K562 (cell line): ENCODE results near the gene SLA2. TPM values are rescaled to one million over a fixed set of nuclear protein-coding genes. Genes with fewer than 3 reads are reported as not detected.
A peak's percentile ranks its signal among the peaks of the same experiment; 100 is the strongest.

Source experiments
- ATAC-seq: fragments of 200-7000 bp; cut with Tn5 transposase; 3 replicates; pipeline ENCODE4 v1.9.1; 2020; ENCODE audit warnings: moderate library complexity
- BruUV-seq: library from RNA; stranded (reverse); fragments of 400-500 nt; replicated peaks from 2 replicates; lab custom pipeline; 2021; lab: Mats Ljungman, UMichigan
- CTCF ChIA-PET: fragments of 300-600 bp; formaldehyde crosslinking; extraction: SDS; loops from one replicate; lab custom pipeline; 2021; ENCODE audit warnings: low intra/inter-chr PET ratio; lab: Yijun Ruan, JAX
- POLR2A ChIA-PET: fragments of 300-600, 350-650 bp; sonication (Branson Sonifier 250); formaldehyde crosslinking; extraction: SDS; loops from one replicate; lab custom pipeline; 2021; ENCODE audit warnings: antibody characterized with exemption, inconsistent platforms; lab: Yijun Ruan, JAX
- DNase-seq, 4 experiments: peaks; one replicate each; pipeline versions ENCODE4 v3.0.0 to v3.0.0-alpha.2; 2011 to 2018; ENCODE audit warnings: low spot score in 3 of 4, mixed read lengths in 3 of 4; ENCODE audit errors: extremely low read depth in 1 of 4
- FAIRE-seq: peaks from 2 replicates; lab custom pipeline; 2011; peaks lifted over from hg19 to GRCh38; lab: Jason Lieb, UNC
- H2AFZ ChIP-seq: 2 replicates; pipeline ENCODE4 v1.6.0; 2011; ENCODE audit warnings: low read depth, low read length, control low read depth, inconsistent platforms
- H3K27ac ChIP-seq: fragments of 200-600 bp; 3 replicates; pipeline ENCODE4 v1.8.0; 2011; ENCODE audit warnings: low read depth, mild to moderate bottlenecking, control low read depth, inconsistent platforms, low read length, moderate library complexity, mixed read lengths; ENCODE audit errors: extremely low read depth
- H3K27me3 ChIP-seq, 2 experiments: fragments of 300-600 bp in 1 of 2; 2 replicates in 1 of 2; 3 replicates in 1 of 2; pipeline versions ENCODE4 v1.6.0 to v1.8.0; 2011; ENCODE audit warnings: inconsistent platforms in 2 of 2, low read length in 2 of 2, mild to moderate bottlenecking in 1 of 2, mixed read lengths in 1 of 2, moderate library complexity in 1 of 2; ENCODE audit not compliant: control insufficient read depth in 2 of 2, insufficient read depth in 2 of 2
- H3K36me3 ChIP-seq: fragments of 300-600 bp; 3 replicates; pipeline ENCODE4 v1.8.0; 2011; ENCODE audit warnings: mild to moderate bottlenecking, low read length, inconsistent platforms; ENCODE audit not compliant: control insufficient read depth, insufficient read depth
- H3K4me1 ChIP-seq, 2 experiments: fragments of 200-600 bp in 1 of 2; replicated peaks in 1 of 2; 2 replicates in 1 of 2; 3 replicates in 1 of 2; pipeline versions ENCODE4 v1.5.1 to v1.8.0; 2011; ENCODE audit warnings: inconsistent platforms in 2 of 2, low read length in 2 of 2, mild to moderate bottlenecking in 1 of 2, mixed read lengths in 1 of 2, moderate library complexity in 1 of 2; ENCODE audit not compliant: control insufficient read depth in 2 of 2, insufficient read depth in 2 of 2
- H3K4me2 ChIP-seq: 2 replicates; pipeline ENCODE4 v1.6.1; 2011; ENCODE audit warnings: low read length, control low read depth, inconsistent platforms, mixed read lengths; ENCODE audit not compliant: insufficient read depth
- H3K4me3 ChIP-seq: fragments of 200-600 bp; sonication (generic), shearing (Covaris generic); 2 replicates; pipeline ENCODE4 v1.5.1; 2016; ENCODE audit warnings: control low read depth, inconsistent platforms
- H3K79me2 ChIP-seq: fragments of 200-600 bp; 3 replicates; pipeline ENCODE4 v1.8.0; 2011; ENCODE audit warnings: low read length, inconsistent platforms; ENCODE audit not compliant: control insufficient read depth, insufficient read depth
- H3K9ac ChIP-seq, 2 experiments: 2 replicates each; pipeline versions ENCODE4 v1.6.0 to v1.6.1; 2011; ENCODE audit warnings: low read depth in 2 of 2, low read length in 2 of 2, control low read depth in 1 of 2, inconsistent platforms in 1 of 2, mild to moderate bottlenecking in 1 of 2, mixed read lengths in 1 of 2; ENCODE audit not compliant: insufficient read depth in 1 of 2
- H3K9me1 ChIP-seq: one replicate; pipeline ENCODE4 v1.6.0; 2011; ENCODE audit warnings: inconsistent platforms, mild to moderate bottlenecking, low read length, moderate library complexity; ENCODE audit not compliant: control insufficient read depth, insufficient read depth
- H3K9me3 ChIP-seq: replicated peaks from 2 replicates; pipeline ENCODE4 v1.5.1; 2011; ENCODE audit warnings: low read depth, low read length, inconsistent platforms; ENCODE audit not compliant: control insufficient read depth, insufficient read depth
- H4K20me1 ChIP-seq: replicated peaks from 2 replicates; pipeline ENCODE4 v1.6.1; 2011; ENCODE audit warnings: low read length, inconsistent platforms, mixed read lengths; ENCODE audit not compliant: control insufficient read depth, insufficient read depth
- ARID1B ChIP-seq: fragments of 450-650 bp; IDR thresholded peaks from 2 replicates; pipeline ENCODE4 v1.6.1; 2016; ENCODE audit warnings: antibody characterized with exemption, mild to moderate bottlenecking, inconsistent platforms
- CBX3 ChIP-seq, 2 experiments: IDR thresholded peaks; 1 replicate in 1 of 2; 2 replicates in 1 of 2; pipeline ENCODE4 v1.6.1; 2012; ENCODE audit warnings: inconsistent platforms in 2 of 2, low read length in 2 of 2, borderline replicate concordance in 1 of 2, control low read depth in 1 of 2
- ETV5 ChIP-seq: sonication (generic); formaldehyde crosslinking; IDR thresholded peaks from 2 replicates; pipeline ENCODE4 v1.4.0; 2020; ENCODE audit warnings: low read depth, mild to moderate bottlenecking, missing genetic modification reagents
- GABPA ChIP-seq: fragments of 200-800 bp; sonication (Bioruptor generic); conservative IDR thresholded peaks from 2 replicates; pipeline ENCODE4 v1.6.1; 2016; ENCODE audit warnings: low read depth, missing genetic modification characterization, missing compliant biosample characterization
- HDAC6 ChIP-seq: IDR thresholded peaks from 2 replicates; pipeline ENCODE4 v1.6.1; 2012; ENCODE audit warnings: low read depth, mild to moderate bottlenecking, control low read depth, inconsistent platforms, low read length, moderate library complexity
- HSF4 ChIP-seq: fragments of 250-450 bp; sonication (Bioruptor Pico); IDR thresholded peaks from 2 replicates; pipeline ENCODE4 v2.1.2; 2022; ENCODE audit warnings: mild to moderate bottlenecking, moderate library complexity, borderline replicate concordance
- JUND ChIP-seq, 2 experiments: IDR thresholded peaks; 2 replicates in 1 of 2; 3 replicates in 1 of 2; pipeline ENCODE4 v1.6.1; 2011; ENCODE audit warnings: borderline replicate concordance in 2 of 2, low read depth in 2 of 2, low read length in 2 of 2, improper control_type of control experiment in 1 of 2, missing biosample characterization in 1 of 2, missing genetic modification characterization in 1 of 2, missing genetic modification reagents in 1 of 2
- RBBP5 ChIP-seq: fragments of 200-600 bp; sonication (generic); IDR thresholded peaks from 2 replicates; pipeline ENCODE4 v1.6.1; 2012; ENCODE audit warnings: borderline replicate concordance, mild to moderate bottlenecking, low read length, control low read depth, inconsistent platforms; ENCODE audit not compliant: insufficient read depth, poor library complexity, severe bottlenecking
- TCF7 ChIP-seq: sonication (generic); IDR thresholded peaks from 2 replicates; pipeline ENCODE4 v1.6.1; 2016; ENCODE audit warnings: antibody characterized with exemption, borderline replicate concordance
- TEAD4 ChIP-seq, 2 experiments: sonication (generic) in 1 of 2; formaldehyde crosslinking in 1 of 2; IDR thresholded peaks; 2 replicates each; pipeline versions ENCODE4 v1.6.1 to v1.8.0; 2012 to 2022; ENCODE audit warnings: borderline replicate concordance in 1 of 2, inconsistent platforms in 1 of 2, low read length in 1 of 2, mild to moderate bottlenecking in 1 of 2, missing genetic modification reagents in 1 of 2
- ZBTB17 ChIP-seq: fragments of 450-650 bp; formaldehyde crosslinking; IDR thresholded peaks from 2 replicates; pipeline ENCODE4 v1.4.0; 2020; ENCODE audit warnings: mild to moderate bottlenecking
- ZKSCAN3 ChIP-seq: fragments of 250-450 bp; sonication (Bioruptor Pico); IDR thresholded peaks from 2 replicates; pipeline ENCODE4 v1.4.0; 2020
- WGBS: fragments of 100-300 bp; shearing (Covaris generic); methylation state at CpG from one replicate; pipeline ENCODE4 v1.1.6; 2016; ENCODE audit warnings: low coverage, mixed read lengths; ENCODE audit not compliant: insufficient coverage; ENCODE audit errors: missing lambda C conversion rate; 5-methylcytosine and 5-hydroxymethylcytosine counted together
- in situ Hi-C: fragments of 300-500 bp; cut with MboI; formaldehyde crosslinking; loops from 4 replicates; pipeline ENCODE4 v1.15.0; 2018; ENCODE audit warnings: inconsistent platforms, mixed read lengths
- intact Hi-C: fragments of 100-400 bp; cut with micrococcal nuclease; formaldehyde crosslinking; loops from 2 replicates; pipeline ENCODE4 v1.14.2; 2022
- polyA plus RNA-seq, 8 experiments: library from polyadenylated mRNA; depleted of rRNA in 4 of 8; stranded (reverse) in 5 of 8; unstranded in 3 of 8; fragments of >200 nt; fragmentation: Nextera tagmentation in 2 of 8; fragmentation: Illumina TruSeq in 1 of 8; extraction: Ambion mirVana in 2 of 8; extraction: Trizol in 1 of 8; gene quantifications; 2 replicates each; pipeline versions ENCODE4 v1.2.1 to v1.2.3, GENCODE V29; 2011 to 2014; ENCODE audit warnings: inconsistent platforms in 1 of 8, missing spikeins in 1 of 8
- total RNA-seq, 7 experiments: library from RNA; depleted of rRNA in 6 of 7; stranded (reverse); fragments of >200 nt in 6 of 7; fragmentation: Illumina TruSeq in 2 of 7; extraction: Trizol in 2 of 7; gene quantifications; 2 replicates each; pipeline versions ENCODE4 v1.2.1 to v1.2.3, GENCODE V29; 2011 to 2021; ENCODE audit warnings: low replicate concordance in 1 of 7
- TF ChIP-seq, protein P1 (sequence below): fragments of 250-450 bp; sonication (Bioruptor Pico); IDR thresholded peaks from 2 replicates; pipeline ENCODE4 v1.9.0; 2021; ENCODE audit warnings: mild to moderate bottlenecking, inconsistent platforms
- TF ChIP-seq, protein P2 (sequence below), 2 experiments: fragments of 450-650 bp in 1 of 2; sonication (generic) in 1 of 2; formaldehyde crosslinking in 1 of 2; IDR thresholded peaks in 1 of 2; conservative IDR thresholded peaks in 1 of 2; 2 replicates each; pipeline versions ENCODE4 v1.6.1 to v1.8.1; 2016 to 2023; ENCODE audit warnings: mild to moderate bottlenecking in 2 of 2, moderate library complexity in 2 of 2, inconsistent platforms in 1 of 2, missing genetic modification reagents in 1 of 2
- TF ChIP-seq, protein P3 (sequence below): sonication (generic); formaldehyde crosslinking; IDR thresholded peaks from 2 replicates; pipeline ENCODE4 v1.8.0; 2022; ENCODE audit warnings: missing genetic modification reagents, mild to moderate bottlenecking, moderate library complexity, borderline replicate concordance

Gene SLA2
- total and polyA plus RNA-seq, 9 of the 15 experiments (the other 6 are each of a cell fraction or from before 2014, with no cell fraction given), result 0.07 TPM; not detected in 7

DNA sequence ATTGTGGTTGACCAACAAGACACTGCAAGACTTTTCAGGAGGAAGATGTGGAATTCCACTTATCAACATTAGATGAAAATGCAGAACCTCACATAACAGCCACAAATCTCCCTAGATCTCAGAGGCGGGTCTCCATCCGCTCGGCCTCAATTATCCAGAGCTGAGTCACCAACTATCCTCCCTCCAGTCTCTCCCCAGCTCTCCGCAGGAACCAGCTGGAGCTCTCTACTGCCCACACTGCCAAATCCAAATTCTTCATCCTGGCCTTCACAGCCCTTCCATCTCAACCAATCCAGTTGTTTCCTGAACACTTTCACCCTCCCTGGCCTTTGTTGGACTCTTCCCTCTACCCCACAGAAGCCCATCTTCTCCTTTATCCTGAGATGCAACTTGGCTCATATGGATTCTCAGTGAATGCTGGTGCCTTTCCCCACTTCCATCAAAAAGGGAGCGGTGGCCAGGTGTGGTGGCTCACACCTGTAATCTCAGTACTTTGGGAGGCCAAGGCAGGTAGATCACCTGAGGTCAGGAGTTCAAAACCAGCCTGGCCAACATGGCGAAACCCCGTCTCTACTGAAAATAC, 76.1 kb downstream of the SLA2 start:
- Histone ChIP-seq H3K9me1 (no peaks in the 10 kb centered on the region), H2AFZ (no peak overlapping the region), H4K20me1 (no peaks in the 10 kb centered on the region), H3K36me3 (no peaks in the 10 kb centered on the region), H3K9ac (peak overlapping the region in 1 of 2 experiments; percentile 31; a peak in 1 of 4 replicates), H3K27me3 (no peaks in the 10 kb centered on the region), H3K9me3 (no peaks in the 10 kb centered on the region), H3K4me2 (peak overlapping the region; percentile 42; the same call in 1 of the 2 replicates), H3K4me1 (peaks cover 32 to 41% of the 10 kb centered on the region in 2 experiments), H3K4me3 (no peak overlapping the region), H3K79me2 (peaks cover 11% of the 10 kb centered on the region), H3K27ac (no peak overlapping the region)
- CTCF ChIA-PET, result interaction anchor here (0.7 kb wide), 1 partner anchor 343 kb away, joined by 3 read pairs; no protein-coding TSS in a partner anchor
- no TSS peak for BruUV-seq
- ATAC-seq, result no peak
- intact Hi-C loops (loop anchor here (5.0 kb wide), 1 partner anchor 382 kb away; the partner anchor contains the start of gene SAMHD1), in situ Hi-C loops (no loop called here)
- FAIRE-seq, result peak; percentile 73
- DNase-seq, result peak in 2 of 4 experiments; percentile 56 to 62
- WGBS, result 35% methylated on average over 7 of the region's 7 CpGs
- POLR2A ChIA-PET, result interaction anchor here (0.6 to 0.9 kb wide), 4 partner anchors 19 to 314 kb away, joined by 3 read pairs; no protein-coding TSS in a partner anchor
- no peak for TF ChIP-seq HDAC6
- TF ChIP-seq HSF4, result no peak
- TF ChIP-seq, protein P1, sequence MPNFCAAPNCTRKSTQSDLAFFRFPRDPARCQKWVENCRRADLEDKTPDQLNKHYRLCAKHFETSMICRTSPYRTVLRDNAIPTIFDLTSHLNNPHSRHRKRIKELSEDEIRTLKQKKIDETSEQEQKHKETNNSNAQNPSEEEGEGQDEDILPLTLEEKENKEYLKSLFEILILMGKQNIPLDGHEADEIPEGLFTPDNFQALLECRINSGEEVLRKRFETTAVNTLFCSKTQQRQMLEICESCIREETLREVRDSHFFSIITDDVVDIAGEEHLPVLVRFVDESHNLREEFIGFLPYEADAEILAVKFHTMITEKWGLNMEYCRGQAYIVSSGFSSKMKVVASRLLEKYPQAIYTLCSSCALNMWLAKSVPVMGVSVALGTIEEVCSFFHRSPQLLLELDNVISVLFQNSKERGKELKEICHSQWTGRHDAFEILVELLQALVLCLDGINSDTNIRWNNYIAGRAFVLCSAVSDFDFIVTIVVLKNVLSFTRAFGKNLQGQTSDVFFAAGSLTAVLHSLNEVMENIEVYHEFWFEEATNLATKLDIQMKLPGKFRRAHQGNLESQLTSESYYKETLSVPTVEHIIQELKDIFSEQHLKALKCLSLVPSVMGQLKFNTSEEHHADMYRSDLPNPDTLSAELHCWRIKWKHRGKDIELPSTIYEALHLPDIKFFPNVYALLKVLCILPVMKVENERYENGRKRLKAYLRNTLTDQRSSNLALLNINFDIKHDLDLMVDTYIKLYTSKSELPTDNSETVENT (CRISPR knock-in tag), result no peak
- TF ChIP-seq CBX3 (IDR thresholded peaks at IDR 0.05; ENCODE audit: borderline replicate concordance in 1 of 2, low read length in 2 of 2), result no peak
- TF ChIP-seq, protein P2, sequence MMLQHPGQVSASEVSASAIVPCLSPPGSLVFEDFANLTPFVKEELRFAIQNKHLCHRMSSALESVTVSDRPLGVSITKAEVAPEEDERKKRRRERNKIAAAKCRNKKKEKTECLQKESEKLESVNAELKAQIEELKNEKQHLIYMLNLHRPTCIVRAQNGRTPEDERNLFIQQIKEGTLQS (IDR thresholded peaks at IDR 0.05), result peak; percentile 68
- TF ChIP-seq, protein P2 (CRISPR knock-in tag; conservative IDR thresholded peaks at IDR 0.05), result no peak
- TF ChIP-seq ZKSCAN3, result no peak
- no peak for TF ChIP-seq RBBP5
- TF ChIP-seq ARID1B, result peak; percentile 61
- TF ChIP-seq, protein P3, sequence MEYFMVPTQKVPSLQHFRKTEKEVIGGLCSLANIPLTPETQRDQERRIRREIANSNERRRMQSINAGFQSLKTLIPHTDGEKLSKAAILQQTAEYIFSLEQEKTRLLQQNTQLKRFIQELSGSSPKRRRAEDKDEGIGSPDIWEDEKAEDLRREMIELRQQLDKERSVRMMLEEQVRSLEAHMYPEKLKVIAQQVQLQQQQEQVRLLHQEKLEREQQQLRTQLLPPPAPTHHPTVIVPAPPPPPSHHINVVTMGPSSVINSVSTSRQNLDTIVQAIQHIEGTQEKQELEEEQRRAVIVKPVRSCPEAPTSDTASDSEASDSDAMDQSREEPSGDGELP, result peak; percentile 88
- TF ChIP-seq GABPA, result no peak
- peak; percentile 87 for TF ChIP-seq JUND (IDR thresholded peaks at IDR 0.05; ENCODE audit: borderline replicate concordance, low read depth, low read length)
- TF ChIP-seq JUND (tag; IDR thresholded peaks at IDR 0.05; ENCODE audit: borderline replicate concordance, low read depth, low read length), result peak; percentile 85; the same call in 1 of the 3 replicates
- 0 out of 2 replicates have a peak, but pooled peaks have one; percentile 39 for TF ChIP-seq ETV5
- TF ChIP-seq ZBTB17, result no peak
- TF ChIP-seq TCF7, result no peak
- TF ChIP-seq TEAD4 (IDR thresholded peaks at IDR 0.05; ENCODE audit: low read length), result peak; percentile 43; the same call in 1 of the 2 replicates
- TF ChIP-seq TEAD4 (CRISPR knock-in tag; IDR thresholded peaks at IDR 0.05; ENCODE audit: borderline replicate concordance), result no peak
